Skin of body (tissue), 2 donors: ENCODE measurements around the gene ZNF316. TPM values are rescaled to one million over a fixed set of nuclear protein-coding genes. Genes with fewer than 3 reads are reported as not detected.

ENCODE experiments used
- DNase-seq: peaks from one replicate; lab custom pipeline; 2025; lab: John Stamatoyannopoulos, UW
- total RNA-seq: library from RNA; depleted of rRNA; stranded (reverse); fragments of >200 nt; gene quantifications from one replicate; pipeline ENCODE4 v1.2.3, GENCODE V29; 2014

The ZNF316 gene
- total RNA-seq, 1 donor from 2014 or later: 13.4 TPM

GRCh38 chr7:6680146-6680545 lies 43.0 kb downstream of the ZNF316 start:
- no peak for DNase-seq

- DNase-seq: no peak
Measured at GRCh38 chr7:6691103-6691502, 54.0 kb downstream of the ZNF316 start.

- DNase-seq: no peak
Measured at GRCh38 chr7:6691609-6692106, 54.5 kb downstream of the ZNF316 start.

- DNase-seq: no peak
Measured at GRCh38 chr7:6700793-6701192, 63.7 kb downstream of the ZNF316 start.

GRCh38 chr7:6701860-6702259 lies 64.7 kb downstream of the ZNF316 start:
- no peak for DNase-seq

Other genes starting within 250 kb of the ZNF316 start
- 12.6 TPM for gene DAGLB, start 189.4 kb upstream of the ZNF316 start, total RNA-seq
- gene KDELR2, start 153.2 kb upstream of the ZNF316 start, total RNA-seq: 150 TPM
- gene GRID2IP, start 85.9 kb upstream of the ZNF316 start, total RNA-seq: 0.30 TPM
- gene ZDHHC4, start 59.9 kb upstream of the ZNF316 start, total RNA-seq: 30.3 TPM
- gene INTS15, start 47.3 kb upstream of the ZNF316 start, total RNA-seq: 16.2 TPM
- gene ZNF853, start 21.7 kb upstream of the ZNF316 start, total RNA-seq: 5.1 TPM
- 30.7 TPM for gene ZNF12, start 69.6 kb downstream of the ZNF316 start, total RNA-seq
- gene RSPH10B2, start 116.8 kb downstream of the ZNF316 start, total RNA-seq: 0.30 TPM
- gene CCZ1B, start 189.0 kb downstream of the ZNF316 start, total RNA-seq: 55.1 TPM